Measurements from ENCODE around the gene CTNNA3. TPM values are rescaled to one million over a fixed set of nuclear protein-coding genes. Genes with fewer than 3 reads are reported as not detected.

Gene CTNNA3
- total and polyA plus RNA-seq, 12 donors, result 0.03 to 14.4 (median 0.47) TPM; not detected in 1

DNA sequence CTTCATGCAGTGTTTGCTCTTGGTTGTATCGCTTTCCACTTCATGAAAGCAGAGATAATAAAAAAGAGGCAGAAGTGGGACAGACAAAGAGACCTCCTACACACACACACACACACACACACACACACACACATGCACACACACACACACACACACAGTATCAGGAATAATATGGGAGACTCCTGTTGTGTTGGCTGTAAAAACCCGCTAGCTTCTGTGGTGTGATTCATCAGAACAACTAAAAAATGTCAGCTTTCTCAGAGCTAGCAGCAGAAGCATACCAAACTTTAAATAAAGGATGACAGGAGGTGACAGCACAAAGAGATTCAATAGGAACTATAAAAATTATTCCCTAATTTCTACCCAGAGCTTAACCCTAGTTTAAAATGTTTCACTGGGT is 918.3 kb downstream of the CTNNA3 start:
- Histone ChIP-seq H3K4me1 (replicated peaks in 1 of 2) (no peaks in the 10 kb centered on the region), H3K27me3 (no peaks in the 10 kb centered on the region), H3K36me3 (replicated peaks in 1 of 2) (no peaks in the 10 kb centered on the region), H3K4me3 (no peak overlapping the region), H3K27ac (no peak overlapping the region), H3K9me3 (replicated peaks in 1 of 3) (no peaks in the 10 kb centered on the region)
- 84 to 89% (median 89%) methylated on average over 2 of the region's 2 CpGs for WGBS, 4 donors
- no peak for DNase-seq
- TF ChIP-seq, protein P1, sequence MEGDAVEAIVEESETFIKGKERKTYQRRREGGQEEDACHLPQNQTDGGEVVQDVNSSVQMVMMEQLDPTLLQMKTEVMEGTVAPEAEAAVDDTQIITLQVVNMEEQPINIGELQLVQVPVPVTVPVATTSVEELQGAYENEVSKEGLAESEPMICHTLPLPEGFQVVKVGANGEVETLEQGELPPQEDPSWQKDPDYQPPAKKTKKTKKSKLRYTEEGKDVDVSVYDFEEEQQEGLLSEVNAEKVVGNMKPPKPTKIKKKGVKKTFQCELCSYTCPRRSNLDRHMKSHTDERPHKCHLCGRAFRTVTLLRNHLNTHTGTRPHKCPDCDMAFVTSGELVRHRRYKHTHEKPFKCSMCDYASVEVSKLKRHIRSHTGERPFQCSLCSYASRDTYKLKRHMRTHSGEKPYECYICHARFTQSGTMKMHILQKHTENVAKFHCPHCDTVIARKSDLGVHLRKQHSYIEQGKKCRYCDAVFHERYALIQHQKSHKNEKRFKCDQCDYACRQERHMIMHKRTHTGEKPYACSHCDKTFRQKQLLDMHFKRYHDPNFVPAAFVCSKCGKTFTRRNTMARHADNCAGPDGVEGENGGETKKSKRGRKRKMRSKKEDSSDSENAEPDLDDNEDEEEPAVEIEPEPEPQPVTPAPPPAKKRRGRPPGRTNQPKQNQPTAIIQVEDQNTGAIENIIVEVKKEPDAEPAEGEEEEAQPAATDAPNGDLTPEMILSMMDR (IDR thresholded peaks at IDR 0.05), result no peak
- TF ChIP-seq POLR2A (IDR thresholded peaks at IDR 0.05), result no peak
- intact Hi-C loops (cut with DNase I), result no loop called here

- DNase-seq, result no peak
- WGBS, 4 donors, result 74 to 88% (median 87%) methylated on average over 7 of the region's 7 CpGs
- Histone ChIP-seq H3K27me3 (no peaks in the 10 kb centered on the region), H3K36me3 (replicated peaks in 1 of 2) (no peaks in the 10 kb centered on the region), H3K4me1 (replicated peaks in 1 of 2) (no peaks in the 10 kb centered on the region), H3K9me3 (replicated peaks in 1 of 3) (no peaks in the 10 kb centered on the region), H3K4me3 (no peak overlapping the region), H3K27ac (no peak overlapping the region)
- TF ChIP-seq, protein P1 (IDR thresholded peaks at IDR 0.05), result no peak
- TF ChIP-seq POLR2A (IDR thresholded peaks at IDR 0.05), result no peak
- intact Hi-C loops (cut with DNase I), result no loop called here
Measured at GRCh38 chr10:66773472-66773817, 922.5 kb downstream of the CTNNA3 start.

- H3K9me3 ChIP-seq (replicated peaks in 1 of 3), result no peaks in the 10 kb centered on the region
- H3K27me3 ChIP-seq, result no peaks in the 10 kb centered on the region
- DNase-seq, result no peak
- no peaks in the 10 kb centered on the region for H3K4me1 ChIP-seq (replicated peaks in 1 of 2)
- no peak overlapping the region for H3K27ac ChIP-seq
- WGBS, 4 donors, result 71 to 77% (median 73%) methylated on average over 4 of the region's 4 CpGs
- intact Hi-C loops (cut with DNase I), result no loop called here
- H3K36me3 ChIP-seq (replicated peaks in 1 of 2), result no peaks in the 10 kb centered on the region
- TF ChIP-seq, protein P1 (IDR thresholded peaks at IDR 0.05), result no peak
- TF ChIP-seq POLR2A (IDR thresholded peaks at IDR 0.05), result no peak
- H3K4me3 ChIP-seq, result no peak overlapping the region
Measured at GRCh38 chr10:66772548-66773471, 923.2 kb downstream of the CTNNA3 start.

DNA sequence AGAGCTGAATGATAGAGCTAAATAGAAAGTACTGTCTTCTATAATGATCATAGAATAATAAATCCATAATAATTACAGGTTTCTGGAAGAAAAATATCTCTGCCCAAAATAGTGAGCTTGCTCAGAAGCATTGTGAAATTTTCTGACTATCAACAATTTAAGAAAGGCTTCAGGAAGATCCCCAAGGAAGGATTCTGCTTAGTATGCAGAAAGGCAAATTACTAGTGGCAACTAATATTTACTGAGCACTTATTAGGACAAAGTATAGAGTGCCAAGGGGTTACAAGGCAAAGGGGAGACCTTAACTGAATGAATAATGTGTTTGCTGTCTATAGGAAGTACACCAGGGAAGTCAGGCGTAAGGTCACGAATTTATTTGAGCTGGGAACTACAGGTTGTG is 928.3 kb downstream of the CTNNA3 start:
- TF ChIP-seq, protein P1 (IDR thresholded peaks at IDR 0.05), result no peak
- TF ChIP-seq POLR2A (IDR thresholded peaks at IDR 0.05), result no peak
- Histone ChIP-seq H3K27me3 (no peaks in the 10 kb centered on the region), H3K9me3 (replicated peaks in 1 of 3) (no peaks in the 10 kb centered on the region), H3K4me3 (no peak overlapping the region), H3K4me1 (replicated peaks in 1 of 2) (no peaks in the 10 kb centered on the region), H3K36me3 (replicated peaks in 1 of 2) (no peaks in the 10 kb centered on the region), H3K27ac (no peak overlapping the region)
- no peak for DNase-seq
- WGBS, 4 donors, result 12 to 66% (median 39%) methylated on average over 2 of the region's 2 CpGs
- intact Hi-C loops (cut with DNase I), result no loop called here
